Fibroblast of peridontal ligament (primary cell): ENCODE results near the gene ARFGEF3.
A peak's percentile ranks its signal among the peaks of the same experiment; 100 is the strongest.

Experiments used
- DNase-seq: peaks from one replicate; pipeline ENCODE4 v3.0.0-alpha.2; 2010; ENCODE audit errors: extremely low read depth

Gene ARFGEF3

DNA sequence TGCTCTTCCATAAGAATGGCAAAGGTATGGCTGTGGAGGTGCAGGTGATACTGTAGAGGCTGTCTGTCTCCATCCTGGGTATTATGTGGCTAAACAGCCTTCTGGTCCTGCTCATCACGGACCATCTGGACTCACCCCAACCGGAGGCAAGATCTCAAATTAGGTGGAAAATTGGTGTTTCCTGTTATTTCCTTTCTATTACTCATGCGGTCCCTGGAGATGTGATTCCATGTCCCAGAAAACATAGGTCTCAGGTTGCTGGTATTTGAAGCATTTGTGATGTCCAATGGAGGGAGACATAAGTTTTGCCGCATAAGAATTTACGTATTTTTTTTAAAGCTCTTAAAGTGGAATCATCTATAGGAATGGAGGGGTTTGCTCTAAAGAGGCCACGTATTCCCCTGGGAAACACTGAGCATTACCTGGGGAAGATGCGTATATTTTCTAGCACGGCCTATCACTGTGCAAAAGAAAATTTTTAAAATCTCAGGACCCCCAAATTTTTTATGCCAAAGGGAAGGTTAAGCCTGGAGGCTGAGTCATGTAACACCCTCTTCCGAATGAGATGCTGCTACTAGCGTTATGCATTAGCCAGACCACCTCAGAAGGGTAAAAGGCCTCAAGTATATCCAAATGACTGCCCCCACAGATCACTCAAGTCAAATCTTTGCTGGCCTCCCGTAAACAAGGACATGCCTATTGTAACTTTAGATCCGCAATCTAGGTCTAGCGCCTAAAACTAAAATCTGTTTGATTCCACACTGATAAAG, 78.9 kb downstream of the ARFGEF3 start:
- peak; percentile 3 for DNase-seq

DNA sequence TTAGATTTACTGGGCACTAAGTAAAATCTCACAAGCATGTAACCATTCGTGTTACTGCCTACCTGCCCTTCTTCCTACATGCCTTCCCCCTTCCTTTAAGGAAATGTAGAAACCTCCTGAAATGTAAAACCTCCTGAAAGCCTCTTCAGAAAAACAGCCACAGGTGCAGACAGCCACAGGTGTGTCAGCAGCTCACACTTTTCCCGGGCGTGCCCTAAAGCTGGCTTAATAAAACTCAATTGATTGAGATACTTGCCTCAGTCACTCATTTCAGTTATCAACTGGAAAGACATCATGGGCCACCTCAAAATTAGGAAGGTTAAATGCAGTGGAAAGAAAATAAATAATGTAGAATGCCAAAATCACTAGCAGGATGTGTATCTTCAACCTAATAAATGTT, 79.6 kb downstream of the ARFGEF3 start:
- DNase-seq = no peak

DNA sequence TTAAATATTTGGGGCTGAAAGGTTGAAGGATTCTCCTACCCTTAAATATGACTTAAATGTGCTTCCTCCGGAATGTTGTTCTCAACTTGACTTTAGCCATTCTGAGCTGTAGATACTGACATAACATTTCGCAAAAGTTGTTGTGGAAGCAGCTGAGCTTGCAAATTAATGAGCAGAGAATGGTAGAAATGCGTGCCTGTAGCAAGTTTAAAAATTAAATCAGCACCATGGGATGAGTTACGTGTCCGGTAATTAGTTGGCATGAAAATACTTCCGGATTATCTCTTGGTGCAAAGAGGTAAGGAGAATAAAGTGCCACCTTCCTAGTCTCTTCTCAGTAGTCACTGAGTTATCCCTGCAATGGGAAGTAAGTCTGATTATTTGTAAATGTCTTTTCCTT, 80.2 kb downstream of the ARFGEF3 start:
- DNase-seq = no peak

DNA sequence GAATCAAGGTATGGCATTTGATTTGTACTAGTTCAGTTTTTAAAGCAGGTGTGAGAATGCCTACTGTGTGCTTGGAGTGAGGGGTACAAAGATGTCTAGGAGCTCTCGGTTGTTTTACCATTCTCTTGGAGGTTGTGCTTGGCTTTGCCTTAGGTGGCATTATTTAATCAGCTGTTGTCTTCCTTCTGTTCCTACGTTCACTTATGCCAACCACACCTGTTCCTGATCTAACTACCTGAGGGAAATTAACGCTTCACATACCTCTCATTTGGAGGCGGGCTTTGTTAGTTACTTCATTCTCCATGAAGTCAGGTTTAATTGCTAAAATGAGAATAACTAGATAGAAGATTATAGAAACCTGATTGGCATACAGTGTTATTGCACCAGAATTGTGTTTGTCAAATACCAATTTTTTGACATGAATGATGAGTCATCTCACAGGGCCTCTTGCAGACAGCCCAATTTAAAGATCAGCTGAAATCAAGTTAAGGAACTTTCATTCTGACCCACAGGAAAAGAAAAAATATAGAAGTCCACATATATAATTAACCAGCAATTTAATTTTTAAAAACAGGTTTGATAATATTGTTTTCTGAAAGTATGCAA, 81.4 kb downstream of the ARFGEF3 start:
- DNase-seq = no peak

DNA sequence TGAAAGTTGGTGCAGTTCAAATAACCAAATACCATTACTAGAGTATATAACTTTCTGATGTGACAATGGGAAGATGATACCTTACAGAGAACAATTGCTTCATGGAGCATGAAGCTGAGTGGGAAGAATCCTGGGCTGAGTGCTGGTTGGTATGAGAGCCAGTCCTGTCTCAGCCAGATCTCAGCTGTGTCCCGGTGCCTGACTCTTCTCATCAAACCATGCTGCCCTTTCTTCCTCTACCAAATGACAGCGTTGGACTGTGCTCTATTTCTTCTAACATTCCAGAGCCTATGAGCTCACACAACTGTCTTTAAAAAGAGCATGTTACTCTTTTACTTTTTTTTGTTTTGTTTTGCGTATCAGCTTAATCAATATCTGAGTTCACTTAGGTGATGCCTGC, 84.0 kb downstream of the ARFGEF3 start:
- DNase-seq = no peak

DNA sequence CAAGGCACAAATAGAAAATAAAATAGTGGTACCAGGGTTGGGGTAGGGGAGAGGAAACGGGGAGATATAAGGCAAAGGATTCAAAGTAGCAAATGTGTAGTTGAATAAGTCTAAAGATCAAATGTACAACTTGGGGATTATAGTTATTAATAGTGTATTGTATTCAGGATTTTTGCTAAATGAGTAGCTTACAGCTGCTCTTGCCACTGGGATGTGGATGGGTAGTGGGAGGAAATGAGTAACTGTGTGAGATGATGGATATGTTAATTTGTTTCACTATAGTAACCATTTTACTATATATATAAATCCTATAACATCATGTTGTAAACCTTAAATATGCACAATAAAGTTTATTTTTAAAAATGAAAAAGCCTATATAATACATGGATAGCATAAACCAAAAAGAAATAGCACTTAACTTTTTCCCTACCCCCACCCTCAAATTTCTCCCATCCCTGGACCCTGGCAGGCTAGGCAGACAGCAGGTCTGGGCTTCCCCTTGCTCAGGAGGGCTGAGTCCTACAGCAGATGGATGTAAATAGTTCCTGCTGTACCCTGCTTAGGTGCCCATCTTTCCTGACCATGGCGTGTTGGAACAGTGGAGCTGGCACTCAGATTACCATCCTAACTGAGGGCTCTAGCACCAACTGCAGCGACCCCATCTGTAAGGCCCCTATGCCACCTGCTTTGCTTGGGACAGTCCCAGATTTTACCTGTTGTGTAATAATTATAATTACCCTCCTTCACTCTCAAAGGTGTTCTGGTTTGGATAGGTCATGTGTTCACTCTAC, 85.1 kb downstream of the ARFGEF3 start:
- DNase-seq = no peak

DNA sequence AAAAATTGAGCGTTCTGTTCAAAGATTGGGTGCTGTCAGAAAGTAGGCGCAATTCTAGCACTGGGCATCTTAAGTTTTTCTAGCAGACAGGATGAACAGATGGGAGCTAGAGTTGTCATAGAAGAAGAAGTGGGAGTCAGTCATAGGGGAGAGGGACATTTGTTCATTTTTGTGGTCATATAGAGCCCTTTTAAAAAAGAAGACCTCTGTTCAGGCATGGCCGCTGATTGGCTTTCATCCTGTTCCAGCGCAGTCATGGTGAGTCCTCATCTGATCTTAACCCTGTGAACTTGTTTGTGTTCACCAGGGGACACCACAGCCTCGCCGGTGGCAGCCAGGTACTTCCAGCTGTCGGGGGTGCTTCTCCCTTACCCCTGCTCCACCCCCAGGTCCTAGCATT, 86.3 kb downstream of the ARFGEF3 start:
- no peak for DNase-seq

DNA sequence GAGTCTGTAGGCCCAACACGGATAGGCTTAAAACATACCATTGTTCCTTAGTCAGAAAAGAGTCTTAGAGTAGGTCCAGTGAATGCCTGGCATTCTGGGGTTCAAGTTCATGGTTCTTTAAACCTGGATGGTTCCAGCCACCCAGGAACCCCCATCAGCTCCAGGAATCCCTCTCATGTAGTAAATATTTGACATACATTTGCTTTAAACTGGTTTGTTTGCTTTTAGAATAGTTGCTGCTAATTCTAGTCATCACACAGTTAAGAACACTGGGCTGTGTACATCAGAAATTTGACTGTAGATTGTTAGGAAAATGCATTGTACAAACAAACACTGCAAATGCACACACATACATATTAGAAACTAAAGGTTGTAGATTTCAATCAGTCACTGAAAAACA, 87.1 kb downstream of the ARFGEF3 start:
- no peak for DNase-seq

DNA sequence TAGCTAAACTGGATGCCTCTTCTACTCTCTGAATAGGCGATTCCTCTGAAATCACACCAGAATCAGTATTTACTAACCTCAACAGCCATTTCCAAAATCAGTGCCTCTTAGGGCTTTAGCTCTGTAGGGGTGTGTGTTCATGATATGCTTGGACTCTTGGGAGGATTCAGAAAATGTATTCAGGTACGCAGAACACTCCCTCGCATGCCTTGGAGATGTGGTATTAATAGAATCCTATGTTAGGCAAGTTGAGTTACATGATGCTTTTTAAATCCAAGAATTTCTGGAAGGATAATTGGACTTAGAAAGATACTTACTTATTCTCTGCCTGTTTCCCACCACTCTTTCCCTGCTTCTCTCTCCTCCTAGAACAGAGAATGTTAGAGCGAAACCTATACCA, 88.3 kb downstream of the ARFGEF3 start:
- DNase-seq = no peak

DNA sequence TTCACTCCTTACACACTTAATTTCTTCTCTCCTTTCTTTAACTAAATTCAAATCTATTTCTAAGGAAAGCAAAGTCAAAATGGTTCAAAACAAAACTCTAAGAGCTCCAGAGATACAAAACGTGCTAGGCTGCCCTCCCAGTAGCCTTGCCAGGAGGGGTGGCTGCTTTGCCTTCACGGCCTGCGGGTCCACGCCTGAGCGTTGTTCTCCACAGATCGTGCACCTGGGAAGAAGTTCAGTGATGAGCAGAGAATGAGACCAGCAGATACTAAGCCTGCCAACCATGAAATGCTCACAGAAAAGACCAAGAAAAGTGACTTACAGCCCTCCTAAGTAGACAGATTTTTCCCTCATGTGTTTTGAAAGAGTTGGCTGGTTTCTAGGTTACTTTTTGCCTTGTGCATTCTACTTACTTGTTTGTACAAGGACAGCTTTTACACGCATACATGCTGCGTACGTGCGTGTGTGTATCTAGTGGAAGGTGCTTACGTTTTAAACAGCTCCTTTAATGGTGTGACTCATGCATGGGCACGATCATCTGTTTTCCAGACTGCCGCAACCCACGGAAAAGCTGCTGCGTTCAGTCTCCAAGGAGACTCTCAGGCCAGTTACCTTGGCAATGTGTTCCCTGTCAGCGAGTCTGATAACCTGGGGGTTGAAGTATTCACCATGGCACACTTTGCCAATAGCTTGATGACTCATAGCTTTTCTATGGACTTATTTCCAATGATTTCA, 88.9 kb downstream of the ARFGEF3 start:
- DNase-seq = peak; percentile 1

DNA sequence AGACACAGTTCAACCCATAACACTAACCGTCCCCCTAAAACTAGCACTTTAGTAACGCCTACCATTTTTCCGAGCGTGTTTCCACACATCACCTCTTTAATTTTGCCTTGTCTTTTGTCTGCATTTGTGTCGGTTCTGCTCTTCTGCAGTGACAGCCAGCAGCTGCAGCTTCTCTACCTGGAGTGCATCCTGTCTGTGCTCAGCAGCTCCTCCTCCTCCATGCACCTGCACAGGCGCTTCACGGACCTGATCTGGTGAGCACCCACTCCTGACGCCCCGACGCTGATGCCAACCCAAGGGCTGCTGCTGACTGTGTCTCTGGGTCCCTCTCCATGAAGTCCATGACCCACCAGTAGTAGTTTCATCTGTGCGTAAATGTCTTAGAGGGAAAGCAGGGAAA, 92.0 kb downstream of the ARFGEF3 start:
- no peak for DNase-seq

DNA sequence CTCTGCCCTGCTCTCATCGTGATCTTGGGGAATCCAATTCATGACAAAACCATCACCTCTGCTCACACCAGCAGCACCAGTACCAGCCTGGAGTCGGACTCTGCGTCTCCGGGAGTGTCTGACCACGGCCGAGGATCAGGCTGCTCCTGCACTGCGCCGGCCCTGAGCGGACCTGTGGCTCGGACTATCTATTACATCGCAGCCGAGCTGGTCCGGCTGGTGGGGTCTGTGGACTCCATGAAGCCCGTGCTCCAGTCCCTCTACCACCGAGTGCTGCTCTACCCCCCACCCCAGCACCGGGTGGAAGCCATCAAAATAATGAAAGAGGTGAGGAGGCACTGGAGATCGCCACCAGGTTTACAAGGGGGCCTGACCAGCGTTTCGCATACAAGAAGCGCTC, 93.7 kb downstream of the ARFGEF3 start:
- DNase-seq = no peak

DNA sequence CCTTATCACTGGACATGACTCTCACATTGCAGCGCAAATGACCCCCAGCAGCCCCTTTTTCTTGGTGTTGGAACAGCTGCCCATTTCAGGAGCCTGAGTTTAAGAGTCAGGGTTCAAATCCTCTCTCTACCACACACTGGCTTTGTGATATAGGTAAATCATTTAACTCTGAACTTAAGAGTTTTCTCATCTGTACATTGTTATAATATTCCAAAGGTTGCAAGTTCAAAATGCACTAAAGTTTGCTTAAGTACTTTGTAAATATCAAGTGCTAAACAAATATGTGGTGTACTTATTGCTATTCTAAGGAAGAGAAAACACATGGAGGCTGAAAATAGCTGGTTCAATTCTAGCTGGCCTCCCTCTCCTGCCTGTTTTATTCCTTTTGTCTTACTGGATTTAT, 95.9 kb downstream of the ARFGEF3 start:
- no peak for DNase-seq

DNA sequence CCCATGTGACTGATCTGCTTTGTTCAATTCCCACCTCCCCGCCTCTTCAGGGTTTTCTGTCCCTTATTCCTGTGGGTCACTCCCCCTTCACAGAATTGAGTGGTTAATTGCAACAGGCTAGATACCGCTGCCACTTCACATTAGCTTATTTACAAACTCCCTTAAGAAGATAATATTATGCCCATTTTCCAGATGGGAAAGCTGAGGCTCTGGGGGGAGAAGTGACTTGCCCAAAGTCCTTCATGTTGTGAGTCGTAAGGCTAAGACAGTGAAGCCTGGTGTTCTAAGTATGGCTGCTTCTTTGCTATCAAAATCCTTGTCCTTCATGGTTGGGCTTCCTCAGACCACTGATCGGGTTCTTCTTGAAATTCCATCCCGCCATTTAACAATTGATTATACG, 96.5 kb downstream of the ARFGEF3 start:
- no peak for DNase-seq

DNA sequence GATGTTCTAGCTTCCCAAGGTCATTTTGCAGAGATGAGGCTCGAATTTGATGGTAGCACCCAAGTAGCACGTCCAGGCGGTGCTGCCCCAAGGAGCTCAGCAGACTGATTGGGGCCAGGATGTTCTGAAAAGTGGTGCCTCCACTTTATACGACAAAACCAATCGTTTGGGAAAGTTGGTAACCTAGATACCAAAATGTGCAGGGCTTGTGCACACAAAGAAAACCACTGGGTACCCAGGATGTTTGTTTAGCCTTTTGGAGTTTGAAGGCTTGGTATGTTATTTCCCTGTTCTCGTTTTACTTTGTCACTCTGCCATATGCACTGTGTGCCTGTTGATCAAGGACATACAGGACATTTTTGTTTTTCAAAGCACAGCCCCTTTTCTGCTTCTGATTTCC, 97.3 kb downstream of the ARFGEF3 start:
- no peak for DNase-seq

DNA sequence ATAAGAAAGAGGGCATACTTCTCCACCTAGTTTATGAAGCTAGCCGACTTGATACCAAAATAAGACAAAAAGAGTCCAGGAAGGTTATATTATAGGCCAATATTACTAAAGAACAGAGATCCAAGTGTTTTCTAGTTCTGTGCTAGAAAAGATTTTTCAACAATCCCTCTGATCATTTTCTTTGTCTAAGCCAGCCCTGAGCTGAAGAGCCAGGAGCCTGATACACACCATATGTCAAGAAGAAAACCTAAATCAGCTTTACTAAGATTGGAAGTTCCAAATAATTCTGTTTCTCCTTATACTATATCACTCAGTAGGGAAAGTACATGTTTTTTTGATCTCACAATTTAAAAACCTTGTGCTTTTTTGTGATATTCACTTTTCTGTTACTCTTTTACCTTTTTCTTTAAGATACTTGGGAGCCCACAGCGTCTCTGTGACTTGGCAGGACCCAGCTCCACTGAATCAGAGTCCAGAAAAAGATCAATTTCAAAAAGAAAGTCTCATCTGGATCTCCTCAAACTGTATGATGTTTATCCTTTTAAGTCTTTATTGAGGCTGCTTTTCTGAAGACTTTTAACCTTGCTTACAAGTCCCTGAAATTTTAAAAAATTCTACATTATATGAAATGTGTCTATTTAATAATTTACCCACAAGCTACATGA, 99.5 kb downstream of the ARFGEF3 start:
- DNase-seq = no peak

DNA sequence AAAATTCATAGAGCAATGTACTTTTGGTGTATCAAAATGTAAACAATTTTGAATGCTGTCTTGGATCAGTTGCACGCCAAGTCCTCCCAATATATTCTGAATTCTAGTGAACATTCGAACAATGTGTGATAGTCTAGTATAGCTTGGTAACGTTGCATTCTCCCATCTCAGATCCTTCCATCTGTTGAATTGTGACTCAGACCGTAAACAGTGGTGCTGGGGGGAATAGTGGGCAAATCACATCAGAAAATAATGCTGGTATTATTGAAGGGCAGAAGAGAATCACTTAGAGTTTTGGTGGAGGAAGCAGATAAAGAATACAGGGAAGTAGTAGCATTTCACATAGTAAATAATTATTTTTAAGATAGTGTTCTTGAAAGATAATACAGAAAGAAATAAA, 102.2 kb downstream of the ARFGEF3 start:
- no peak for DNase-seq

DNA sequence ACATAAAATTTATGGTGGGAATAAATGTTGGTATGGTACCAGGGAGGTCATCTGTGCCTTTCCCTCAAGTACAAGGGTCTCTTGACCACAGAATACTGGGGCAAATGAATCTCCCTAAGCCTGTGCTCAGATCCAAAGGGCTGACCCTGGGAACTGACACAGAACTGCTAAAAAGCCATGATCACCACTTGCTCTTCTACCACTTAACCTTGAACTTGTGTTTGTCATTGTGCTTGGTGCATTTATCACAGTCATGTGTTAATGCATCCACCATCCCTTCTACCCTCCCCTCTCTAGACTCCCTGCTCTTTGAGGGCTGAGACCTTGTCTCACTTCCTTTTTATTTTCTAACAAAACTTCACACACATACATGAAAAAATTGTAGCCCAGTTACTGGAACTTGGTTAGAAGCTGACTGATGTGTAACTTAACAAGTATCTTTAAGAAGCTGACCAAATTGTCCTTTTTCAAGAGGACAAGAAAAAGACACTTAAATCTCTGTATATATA, 102.7 kb downstream of the ARFGEF3 start:
- DNase-seq = no peak

DNA sequence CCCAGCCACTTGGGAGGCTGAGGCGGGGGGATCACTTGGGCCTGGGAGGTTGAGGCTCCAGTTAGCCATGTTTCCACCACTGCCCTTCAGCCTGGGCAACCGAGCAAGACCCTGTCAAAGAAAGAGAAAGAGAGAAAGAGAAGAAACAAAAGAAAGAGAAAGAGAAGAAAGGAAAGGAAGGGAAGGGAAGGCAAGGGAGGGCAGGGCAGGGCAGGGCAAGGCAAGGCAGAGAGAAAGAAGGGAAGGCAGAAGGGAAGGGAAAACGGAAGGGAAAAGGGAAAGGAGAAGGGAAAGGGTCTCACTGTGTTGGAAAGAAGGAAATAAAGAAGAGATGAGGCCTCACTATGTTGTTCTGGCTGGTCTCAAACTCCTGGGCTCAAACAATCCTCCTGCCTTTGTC, 104.4 kb downstream of the ARFGEF3 start:
- no peak for DNase-seq

DNA sequence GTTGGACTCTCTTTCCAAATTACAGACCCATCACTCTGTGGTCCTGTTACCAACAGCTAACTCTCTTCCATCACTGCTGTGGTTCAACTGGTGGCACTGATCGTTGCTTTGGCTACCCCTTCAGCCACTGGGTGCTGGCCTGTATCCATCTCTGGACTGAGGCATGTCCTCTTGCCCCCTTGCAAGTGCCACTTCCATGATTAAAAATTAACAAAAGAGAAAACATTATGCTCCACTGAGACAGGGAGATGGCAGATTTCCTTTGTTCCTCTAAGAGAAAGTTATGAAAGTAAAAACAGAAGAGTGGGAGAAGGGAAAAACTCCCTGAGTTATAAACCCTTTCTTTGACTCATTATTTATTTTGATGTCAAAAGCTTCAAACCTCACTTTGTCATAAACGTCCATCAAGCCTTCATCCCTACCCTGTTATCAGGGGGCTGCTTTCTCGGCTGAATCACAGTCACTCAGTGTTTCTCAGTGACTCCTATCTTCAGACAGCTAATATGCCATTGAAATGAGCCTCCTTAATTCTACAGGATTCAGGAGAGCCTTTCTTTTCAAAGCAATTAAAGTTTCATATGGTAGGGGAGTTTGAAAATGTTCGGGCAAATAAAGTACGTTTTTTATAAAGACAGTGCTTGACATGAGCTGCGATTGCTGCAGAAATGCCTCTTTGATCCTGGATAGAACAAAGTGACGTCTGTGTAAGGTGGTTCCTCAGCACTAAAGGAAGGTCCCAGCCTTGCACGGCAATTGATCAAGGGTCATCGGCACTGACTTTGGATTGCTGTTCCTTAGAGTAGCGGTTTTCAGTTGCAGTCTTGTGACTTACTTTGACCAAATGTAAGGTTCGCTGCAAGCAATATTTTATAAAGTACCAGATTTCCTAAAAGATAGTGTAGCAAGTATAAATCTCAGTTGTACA, 106.5 kb downstream of the ARFGEF3 start:
- DNase-seq = no peak
